HG03432 (cell line): Measurements from ENCODE around the gene NOVA2.
"Not testable (repeated sequence)": the region's sequence is repeated elsewhere in the genome, so short reads cannot be mapped to it uniquely, and the experiment has no call there.

Experiments
- ATAC-seq: cut with Tn5 transposase; IDR thresholded peaks from one replicate; pipeline ENCODE4 v1.9.1; 2021; ENCODE audit warnings: mild to moderate bottlenecking, moderate library complexity; ENCODE audit not compliant: unreplicated experiment

Gene NOVA2

GRCh38 chr19:45899253-45899652 is 74.4 kb downstream of the NOVA2 start:
- no peak for ATAC-seq

GRCh38 chr19:45897261-45897812 is 76.3 kb downstream of the NOVA2 start:
- ATAC-seq: no peak

- not testable (repeated sequence) for ATAC-seq
Measured at GRCh38 chr19:45895983-45896599, 77.6 kb downstream of the NOVA2 start.

GRCh38 chr19:45895519-45895972 is 78.1 kb downstream of the NOVA2 start:
- ATAC-seq: no peak

GRCh38 chr19:45890877-45891276 is 82.8 kb downstream of the NOVA2 start:
- ATAC-seq: no peak

- ATAC-seq: no peak
Measured at GRCh38 chr19:45889210-45889885, 84.3 kb downstream of the NOVA2 start.

GRCh38 chr19:45887200-45887710 is 86.4 kb downstream of the NOVA2 start:
- ATAC-seq: no peak

- peak; percentile 47 for ATAC-seq
Measured at GRCh38 chr19:45886427-45887199, 87.1 kb downstream of the NOVA2 start.

- peak; percentile 42 for ATAC-seq
Measured at GRCh38 chr19:45885556-45886426, 87.9 kb downstream of the NOVA2 start, which contains the start of gene IRF2BP1. Gene IRF2BP1 (minus strand): TSS chr19:45886141. CDS start chr19:45885774, 367 bp downstream.

GRCh38 chr19:45884682-45885555 is 88.7 kb downstream of the NOVA2 start:
- peak; percentile 4 for ATAC-seq

- no peak for ATAC-seq
Measured at GRCh38 chr19:45883881-45884681, 89.6 kb downstream of the NOVA2 start.
